ENCODE results near the gene CYP26A1.

Gene CYP26A1

DNA sequence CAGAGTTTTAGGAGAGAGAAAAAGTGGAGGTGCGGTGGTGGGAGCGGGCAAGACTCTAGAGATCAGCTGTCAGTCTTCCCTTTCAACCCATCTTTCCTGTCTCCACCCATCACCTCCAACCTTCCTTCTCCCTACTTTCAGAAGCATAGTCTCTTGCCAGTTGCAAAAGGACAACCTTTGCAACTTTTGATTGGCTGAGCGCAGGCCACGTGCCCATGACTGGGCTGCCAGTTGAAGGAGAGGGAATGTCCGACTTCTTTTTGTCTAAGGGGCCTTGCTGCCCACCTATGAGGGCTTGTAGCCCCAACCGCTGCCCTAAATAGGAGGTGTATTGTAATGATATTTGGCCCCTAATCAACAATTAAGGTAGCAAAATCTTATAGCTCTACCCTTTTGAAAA lies 12.6 kb downstream of the CYP26A1 start:
- no peak overlapping the region for H3K4me3 ChIP-seq (ENCODE audit: control insufficient read depth, low read depth, low read length)
- DNase-seq (ENCODE audit: low read depth): no peak
- TF ChIP-seq, protein P1, sequence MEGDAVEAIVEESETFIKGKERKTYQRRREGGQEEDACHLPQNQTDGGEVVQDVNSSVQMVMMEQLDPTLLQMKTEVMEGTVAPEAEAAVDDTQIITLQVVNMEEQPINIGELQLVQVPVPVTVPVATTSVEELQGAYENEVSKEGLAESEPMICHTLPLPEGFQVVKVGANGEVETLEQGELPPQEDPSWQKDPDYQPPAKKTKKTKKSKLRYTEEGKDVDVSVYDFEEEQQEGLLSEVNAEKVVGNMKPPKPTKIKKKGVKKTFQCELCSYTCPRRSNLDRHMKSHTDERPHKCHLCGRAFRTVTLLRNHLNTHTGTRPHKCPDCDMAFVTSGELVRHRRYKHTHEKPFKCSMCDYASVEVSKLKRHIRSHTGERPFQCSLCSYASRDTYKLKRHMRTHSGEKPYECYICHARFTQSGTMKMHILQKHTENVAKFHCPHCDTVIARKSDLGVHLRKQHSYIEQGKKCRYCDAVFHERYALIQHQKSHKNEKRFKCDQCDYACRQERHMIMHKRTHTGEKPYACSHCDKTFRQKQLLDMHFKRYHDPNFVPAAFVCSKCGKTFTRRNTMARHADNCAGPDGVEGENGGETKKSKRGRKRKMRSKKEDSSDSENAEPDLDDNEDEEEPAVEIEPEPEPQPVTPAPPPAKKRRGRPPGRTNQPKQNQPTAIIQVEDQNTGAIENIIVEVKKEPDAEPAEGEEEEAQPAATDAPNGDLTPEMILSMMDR (conservative IDR thresholded peaks at IDR 0.05; ENCODE audit: control insufficient read depth, insufficient read depth, low read depth, low read length): no peak

DNA sequence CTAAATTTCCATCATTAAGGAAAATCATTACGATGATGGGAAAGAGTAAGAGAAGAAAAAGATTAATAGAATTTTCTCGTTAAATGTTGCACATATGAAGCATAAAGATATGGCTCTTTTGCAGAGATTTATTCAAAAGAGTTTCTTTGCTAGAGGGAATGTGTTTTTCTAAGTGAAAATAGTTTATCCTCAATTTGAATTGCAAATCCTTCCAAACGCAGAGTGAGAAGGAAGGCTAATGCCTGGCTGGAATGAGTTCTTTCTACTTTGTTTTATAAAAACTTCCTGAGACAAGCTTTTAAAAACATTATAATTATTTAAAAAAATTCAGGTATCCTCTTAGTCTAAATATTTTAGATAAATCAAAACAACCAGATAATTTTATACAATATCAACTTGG lies 14.2 kb downstream of the CYP26A1 start:
- no peak for DNase-seq (ENCODE audit: low read depth)
- TF ChIP-seq, protein P1 (conservative IDR thresholded peaks at IDR 0.05; ENCODE audit: control insufficient read depth, insufficient read depth, low read depth, low read length): no peak
- no peak overlapping the region for H3K4me3 ChIP-seq (ENCODE audit: control insufficient read depth, low read depth, low read length)

DNA sequence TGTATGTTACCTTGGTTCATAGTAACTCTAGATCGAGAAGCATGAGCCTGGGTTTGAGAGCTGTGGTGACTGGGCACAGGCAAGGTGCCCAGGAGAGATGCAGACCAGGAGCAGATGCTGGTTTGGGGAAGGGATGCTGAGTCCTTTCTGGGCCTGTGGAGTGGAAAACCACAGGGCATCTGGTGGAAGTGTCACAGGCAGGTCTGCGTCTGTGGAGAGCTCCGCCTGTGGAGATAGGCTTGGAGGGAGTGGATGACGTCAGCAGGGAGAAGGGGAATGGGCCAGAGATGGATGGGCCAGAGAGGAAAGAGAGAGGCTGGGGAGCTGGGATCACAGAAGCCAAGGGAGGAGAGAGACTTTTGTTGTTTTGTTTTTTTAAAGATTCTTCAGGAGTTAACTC lies 14.8 kb downstream of the CYP26A1 start:
- H3K4me3 ChIP-seq (ENCODE audit: control insufficient read depth, low read depth, low read length): no peak overlapping the region
- no peak for DNase-seq (ENCODE audit: low read depth)
- TF ChIP-seq, protein P1 (conservative IDR thresholded peaks at IDR 0.05; ENCODE audit: control insufficient read depth, insufficient read depth, low read depth, low read length): no peak

DNA sequence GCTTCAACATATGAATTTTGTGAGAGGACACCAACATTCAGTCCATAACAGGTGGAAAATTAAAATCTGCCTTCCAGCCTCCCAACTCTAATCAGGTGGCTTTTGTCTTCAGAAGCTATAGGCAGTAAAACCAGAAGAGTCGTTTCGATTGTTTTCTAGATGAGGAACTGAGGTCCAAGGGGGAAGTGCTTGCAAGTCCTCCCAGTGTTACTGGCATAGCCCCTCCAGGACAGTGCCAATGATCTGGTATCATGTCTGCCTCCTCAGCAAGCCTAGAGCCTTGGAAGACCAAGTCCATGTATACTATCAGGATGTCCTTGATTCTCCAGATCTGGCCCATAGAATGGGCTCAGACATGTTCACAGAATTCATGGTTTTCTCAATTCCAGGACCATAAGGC lies 16.9 kb downstream of the CYP26A1 start:
- H3K4me3 ChIP-seq (ENCODE audit: control insufficient read depth, low read depth, low read length): no peak overlapping the region

DNA sequence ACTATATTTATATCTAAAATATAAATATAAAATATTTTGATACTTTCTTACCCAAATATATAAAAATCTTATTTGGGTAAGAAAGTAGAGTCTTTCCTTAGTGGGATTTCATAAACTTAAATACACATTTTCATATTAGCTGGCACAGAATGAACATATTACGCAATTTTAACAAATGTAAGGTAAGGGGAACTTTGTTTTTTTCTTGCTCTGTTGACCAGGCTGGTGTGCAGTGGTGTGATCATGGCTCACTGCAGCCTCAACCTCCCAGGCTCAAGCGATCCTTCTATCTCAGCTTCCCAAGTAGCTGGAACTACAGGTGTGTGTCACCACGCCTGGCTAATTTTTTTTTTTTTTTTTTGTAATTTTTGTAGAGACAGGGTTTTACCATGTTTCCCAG lies 18.3 kb downstream of the CYP26A1 start:
- no peak overlapping the region for H3K4me3 ChIP-seq (ENCODE audit: control insufficient read depth, low read depth, low read length)
- no peak for DNase-seq (ENCODE audit: low read depth)
- TF ChIP-seq, protein P1 (conservative IDR thresholded peaks at IDR 0.05; ENCODE audit: control insufficient read depth, insufficient read depth, low read depth, low read length): no peak

More for the DNA sequence above, 16.9 kb downstream of the CYP26A1 start:
- TF ChIP-seq, protein P1 (conservative IDR thresholded peaks at IDR 0.05; ENCODE audit: control insufficient read depth, insufficient read depth, low read depth, low read length): no peak
- DNase-seq (ENCODE audit: low read depth): no peak

DNA sequence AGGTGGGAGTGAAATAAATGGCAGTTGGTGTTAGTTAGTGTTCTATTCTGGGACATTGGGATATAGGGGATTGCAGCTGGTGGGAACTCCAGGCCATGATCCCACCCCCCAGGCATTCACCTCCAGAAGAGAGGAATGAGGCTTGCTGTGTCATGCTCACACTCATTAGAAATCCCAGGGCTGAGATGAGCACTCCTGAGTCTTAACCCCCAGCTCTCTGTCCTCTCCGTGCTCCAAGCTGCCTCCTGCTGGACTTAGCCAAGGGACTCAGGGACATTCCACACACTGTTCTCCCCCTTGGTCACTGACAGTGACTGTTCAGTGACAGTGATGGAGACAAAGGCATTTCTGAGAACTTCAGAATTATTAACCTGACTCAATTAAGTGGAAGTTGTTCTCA lies 21.5 kb downstream of the CYP26A1 start:
- TF ChIP-seq, protein P1 (conservative IDR thresholded peaks at IDR 0.05; ENCODE audit: control insufficient read depth, insufficient read depth, low read depth, low read length): no peak
- no peak overlapping the region for H3K4me3 ChIP-seq (ENCODE audit: control insufficient read depth, low read depth, low read length)
- DNase-seq (ENCODE audit: low read depth): no peak

DNA sequence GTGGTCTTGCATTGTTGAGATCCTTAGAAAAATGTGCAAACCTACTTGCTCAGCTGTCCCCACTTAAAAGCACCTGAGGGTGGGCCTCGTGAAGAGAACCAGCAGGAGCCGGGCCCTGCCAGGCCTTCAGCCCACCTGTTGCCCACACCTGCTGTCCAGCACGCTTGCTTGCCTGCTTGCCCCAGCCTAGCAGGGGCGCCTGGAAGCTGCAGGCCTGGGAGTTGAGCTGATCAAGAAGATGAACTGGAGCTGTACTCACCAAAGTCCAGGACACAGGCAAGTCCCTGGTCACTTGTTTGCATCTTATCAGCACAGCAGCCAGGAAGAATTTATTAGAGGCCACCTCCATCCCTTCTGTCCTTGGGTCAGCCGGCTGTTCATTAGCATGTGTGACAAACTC lies 23.2 kb downstream of the CYP26A1 start:
- no peak overlapping the region for H3K4me3 ChIP-seq (ENCODE audit: control insufficient read depth, low read depth, low read length)
- TF ChIP-seq, protein P1 (conservative IDR thresholded peaks at IDR 0.05; ENCODE audit: control insufficient read depth, insufficient read depth, low read depth, low read length): no peak
- no peak for DNase-seq (ENCODE audit: low read depth)

Data from fibroblast of mammary gland (primary cell).